ENCODE results near the gene NDUFB11.

The NDUFB11 gene

DNA sequence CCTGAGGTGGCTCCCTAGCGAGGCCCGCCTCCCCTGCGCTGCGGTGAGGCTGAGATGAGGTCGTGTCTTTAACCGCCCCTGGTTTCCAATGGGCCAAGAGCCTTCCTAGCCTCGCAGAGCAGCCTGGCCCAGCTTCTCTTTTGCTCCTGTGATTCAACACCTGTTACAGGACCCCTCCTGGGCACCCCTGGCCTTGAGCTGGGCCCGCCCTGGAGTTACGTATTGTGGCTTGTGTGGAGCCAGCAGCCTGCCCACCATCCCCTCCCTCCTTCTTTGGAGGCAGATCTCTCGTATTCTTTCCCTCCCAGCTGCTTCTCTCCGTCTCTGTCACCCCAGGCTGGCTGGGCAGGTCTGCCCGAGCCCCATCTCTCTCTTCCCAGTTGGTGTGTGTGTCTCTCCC lies 29.9 kb upstream of the NDUFB11 start:
- no peak for DNase-seq

DNA sequence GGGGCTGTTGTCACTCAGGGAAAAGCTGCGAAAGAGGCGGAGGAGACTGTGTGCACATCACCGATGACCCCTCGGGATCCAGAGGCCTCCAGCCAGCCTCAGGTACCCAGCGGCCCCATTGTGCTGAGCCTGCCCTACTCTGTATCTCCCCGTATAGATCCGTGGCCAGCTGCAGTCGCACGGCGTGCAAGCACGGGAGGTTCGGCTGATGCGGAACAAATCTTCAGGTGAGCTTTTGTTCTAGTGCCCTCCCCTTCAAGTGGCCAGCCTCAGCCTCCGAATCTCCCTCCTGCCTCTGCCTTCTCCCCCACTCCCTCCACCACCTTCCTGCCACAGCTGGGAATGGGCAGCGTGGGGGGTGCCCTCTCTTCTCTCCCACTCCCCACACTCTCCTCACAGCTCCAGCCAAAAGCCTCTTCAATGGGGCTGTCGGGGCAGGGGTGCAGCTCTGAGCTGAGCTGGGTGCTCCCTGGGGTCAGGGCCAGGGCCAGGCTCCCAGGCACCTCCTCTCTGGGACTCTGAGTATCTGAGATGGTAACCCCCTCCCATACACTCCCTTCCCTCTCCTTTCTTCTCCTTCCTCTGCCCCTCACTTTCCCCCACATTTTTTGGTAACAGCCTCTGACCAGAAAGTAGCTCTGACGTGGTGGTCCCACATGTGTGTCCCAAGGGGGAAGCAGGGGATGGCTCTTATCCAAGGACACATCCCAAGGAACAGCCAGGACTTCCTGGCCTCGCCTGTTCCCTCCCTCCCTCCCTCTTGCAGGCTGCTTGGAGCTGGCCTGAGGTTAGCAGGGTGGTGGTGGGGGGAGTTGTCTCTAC lies 28.7 kb upstream of the NDUFB11 start:
- no peak for DNase-seq

- DNase-seq, result no peak
These were observed 28.0 kb upstream of the NDUFB11 start for GRCh38 chrX:47172549-47172948.

GRCh38 chrX:47171996-47172395 lies 27.5 kb upstream of the NDUFB11 start:
- DNase-seq, result no peak

DNA sequence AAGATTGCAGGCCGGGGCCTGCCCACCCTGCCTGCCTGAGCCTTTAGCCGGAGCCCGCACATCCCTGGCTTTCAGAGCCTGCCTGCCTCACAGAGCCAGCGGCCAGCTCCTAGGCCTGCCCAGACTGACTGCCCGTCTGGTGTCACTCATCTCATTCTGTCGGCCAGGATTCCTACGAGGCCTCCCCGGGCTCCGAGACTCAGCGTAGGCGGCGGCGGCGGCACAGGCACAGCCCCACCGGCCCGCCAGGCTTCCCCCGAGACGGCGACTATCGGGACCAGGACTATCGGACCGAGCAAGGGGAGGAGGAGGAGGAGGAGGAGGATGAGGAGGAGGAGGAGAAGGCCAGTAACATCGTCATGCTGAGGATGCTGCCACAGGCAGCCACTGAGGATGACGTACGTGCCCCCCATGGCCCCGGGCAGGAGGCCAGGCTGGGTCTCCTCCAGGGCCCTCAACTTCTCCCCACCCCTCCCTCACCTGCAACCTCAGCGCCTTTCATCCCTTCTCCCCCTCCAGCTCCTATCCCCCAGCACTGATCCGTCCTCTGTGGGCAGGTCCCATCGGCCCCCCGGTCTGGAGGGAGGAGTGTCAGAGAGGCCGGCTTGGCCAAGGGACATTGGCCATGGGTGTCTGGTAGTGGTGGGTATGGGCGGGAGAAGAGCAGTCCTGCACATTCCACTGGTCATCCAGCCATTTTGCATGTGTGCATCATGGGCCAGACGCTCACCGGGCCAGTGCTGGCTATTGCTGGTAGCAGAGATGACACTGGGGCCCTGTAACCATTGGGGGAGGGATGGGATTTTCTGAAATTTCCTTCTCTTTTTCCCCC lies 26.6 kb upstream of the NDUFB11 start:
- DNase-seq, result no peak

DNA sequence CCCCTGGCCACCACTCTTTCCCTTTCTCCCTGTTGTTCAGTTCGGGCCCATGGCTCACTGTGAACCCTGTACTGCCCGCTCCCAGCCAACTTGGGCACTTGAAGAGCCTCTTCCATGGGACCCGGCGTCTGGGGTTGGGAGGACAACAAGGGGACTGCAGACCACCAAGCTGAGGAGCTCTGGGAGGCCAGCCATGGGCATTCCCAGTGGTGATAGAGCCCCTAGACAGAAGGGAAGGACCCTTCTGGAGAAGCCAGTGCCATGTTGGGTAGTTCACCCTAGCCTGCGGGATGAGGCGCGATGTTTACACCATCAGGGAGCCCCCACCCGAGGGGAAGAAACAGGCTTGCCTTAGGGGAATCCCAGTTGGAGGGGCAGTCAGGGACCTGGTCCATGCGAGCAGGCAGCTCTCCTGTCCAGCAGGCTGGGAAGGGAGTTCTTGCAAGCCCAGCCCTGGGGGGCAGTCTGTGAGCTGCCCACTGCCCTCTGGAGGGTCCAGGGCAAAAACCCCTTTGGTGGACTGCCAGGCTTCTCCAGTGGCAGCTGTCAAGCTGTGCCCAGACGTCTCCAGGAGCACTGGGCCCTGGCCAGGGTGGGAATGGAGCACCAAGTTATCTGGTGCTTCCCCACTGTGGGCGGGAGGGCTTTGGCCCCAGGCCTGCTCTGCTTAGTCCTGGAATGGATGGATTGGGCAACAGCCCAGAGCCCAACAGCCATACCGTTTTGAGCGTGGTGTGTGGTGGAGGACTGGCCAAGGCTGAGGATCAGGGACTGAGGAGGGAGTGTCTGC lies 25.4 kb upstream of the NDUFB11 start:
- no peak for DNase-seq

GRCh38 chrX:47169273-47169672 lies 24.8 kb upstream of the NDUFB11 start:
- DNase-seq, result no peak

DNA sequence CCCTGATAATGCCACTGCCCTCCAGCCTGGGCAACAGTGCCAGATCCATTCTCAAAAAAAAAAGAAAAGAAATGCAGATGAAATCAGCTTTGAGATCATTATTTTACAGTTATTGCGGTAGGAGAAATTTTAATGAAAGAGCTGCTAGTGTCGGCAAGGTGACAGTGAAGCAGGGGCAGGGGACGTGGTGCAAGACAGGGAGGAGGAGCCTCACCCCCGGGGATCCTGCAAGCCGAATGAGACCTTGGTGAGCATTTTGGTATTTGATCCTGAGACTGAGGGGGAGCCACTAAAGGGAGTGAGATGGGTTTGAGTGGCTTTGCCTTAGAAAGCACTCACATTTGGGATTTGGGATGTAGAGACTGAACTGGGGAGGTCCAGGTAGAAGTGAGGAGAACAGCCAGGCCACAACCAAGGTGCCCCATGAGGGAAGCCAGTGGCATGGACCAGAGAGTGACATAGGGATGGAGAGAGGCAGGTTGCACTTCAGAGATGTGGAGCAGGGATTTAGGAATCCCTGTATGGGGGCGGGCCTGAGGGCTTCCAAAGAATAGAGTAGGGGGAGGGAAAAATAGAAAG lies 24.1 kb upstream of the NDUFB11 start:
- DNase-seq, result no peak

DNA sequence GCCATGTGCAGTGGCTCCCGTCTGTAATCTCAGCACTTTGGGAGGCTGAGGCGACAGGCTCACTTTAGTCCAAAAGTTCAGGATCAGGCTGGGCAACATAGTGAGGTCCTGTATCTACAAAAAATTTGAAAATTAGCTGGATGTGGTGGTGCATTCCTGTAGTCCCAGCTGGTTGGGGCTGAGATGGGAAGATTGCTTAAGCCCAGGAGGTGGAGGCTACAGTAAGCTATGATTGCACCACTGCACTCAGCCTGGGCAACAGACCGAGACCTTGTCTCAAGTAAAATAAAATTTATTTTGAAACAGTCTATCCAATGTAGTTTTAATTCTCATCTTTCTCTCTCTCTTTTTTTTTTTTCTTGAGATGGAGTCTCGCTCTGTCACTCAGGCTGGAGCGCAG lies 21.6 kb upstream of the NDUFB11 start:
- no peak for DNase-seq

GRCh38 chrX:47164420-47164819 lies 19.9 kb upstream of the NDUFB11 start:
- no peak for DNase-seq

- DNase-seq, result no peak
These were observed 18.6 kb upstream of the NDUFB11 start for GRCh38 chrX:47162927-47163583.

DNA sequence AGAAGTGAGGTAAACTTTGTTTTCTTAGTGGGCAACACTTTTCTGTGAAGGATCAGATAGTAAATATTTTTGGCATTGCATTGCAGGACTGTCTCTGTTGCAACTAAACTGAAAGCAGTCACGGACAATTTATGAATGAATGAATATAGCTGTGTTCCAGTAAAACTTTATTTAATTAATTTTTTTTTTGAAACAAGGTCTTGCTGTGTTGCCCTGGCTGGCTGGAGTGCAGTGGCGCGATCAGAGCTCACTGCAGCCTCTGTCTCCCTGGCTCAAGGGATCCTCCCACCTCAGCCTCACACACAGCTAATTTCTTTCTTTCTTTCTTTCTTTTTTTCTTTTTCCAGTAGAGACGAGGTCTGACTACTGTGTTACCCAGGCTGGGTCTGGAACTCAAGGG lies 16.3 kb upstream of the NDUFB11 start:
- no peak for DNase-seq

DNA sequence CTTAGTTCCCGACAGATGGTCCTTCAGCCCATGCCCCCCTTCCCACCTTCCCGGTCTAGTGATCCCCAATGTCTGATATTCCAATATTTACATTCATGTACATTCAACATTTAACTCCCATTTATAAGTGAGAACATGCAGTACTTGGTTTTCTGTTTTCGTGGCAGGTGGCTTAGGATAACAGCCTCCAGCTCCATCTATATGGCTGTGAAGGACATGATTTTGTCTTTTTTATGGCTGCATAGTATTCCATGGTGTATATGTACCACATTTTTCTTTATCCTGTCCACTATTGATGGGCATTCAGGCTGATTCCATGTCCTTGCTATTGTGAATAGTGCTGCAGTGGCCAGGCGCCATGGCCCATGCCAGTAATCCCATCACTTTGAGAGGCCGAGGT lies 14.3 kb upstream of the NDUFB11 start:
- no peak for DNase-seq

DNA sequence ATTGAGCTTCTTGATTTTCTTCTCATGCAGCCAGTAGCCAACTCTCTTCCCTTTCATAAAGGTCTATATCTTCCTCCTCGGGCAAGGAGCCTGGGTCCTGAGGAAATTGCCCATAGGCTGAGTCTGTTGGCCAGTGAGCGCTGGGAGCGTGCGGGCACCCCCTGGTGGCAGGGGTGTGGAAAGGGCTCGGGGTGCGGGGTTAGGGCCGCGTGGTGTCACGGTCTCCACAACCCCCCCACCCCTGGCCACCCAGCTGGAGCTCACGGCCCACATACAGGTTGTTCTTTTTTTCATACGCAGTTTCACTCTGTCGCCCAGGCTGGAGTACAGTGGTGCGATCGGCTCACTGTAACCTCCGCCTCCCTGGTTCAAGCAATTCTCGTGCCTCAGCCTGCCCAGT lies 13.6 kb upstream of the NDUFB11 start:
- no peak for DNase-seq

DNA sequence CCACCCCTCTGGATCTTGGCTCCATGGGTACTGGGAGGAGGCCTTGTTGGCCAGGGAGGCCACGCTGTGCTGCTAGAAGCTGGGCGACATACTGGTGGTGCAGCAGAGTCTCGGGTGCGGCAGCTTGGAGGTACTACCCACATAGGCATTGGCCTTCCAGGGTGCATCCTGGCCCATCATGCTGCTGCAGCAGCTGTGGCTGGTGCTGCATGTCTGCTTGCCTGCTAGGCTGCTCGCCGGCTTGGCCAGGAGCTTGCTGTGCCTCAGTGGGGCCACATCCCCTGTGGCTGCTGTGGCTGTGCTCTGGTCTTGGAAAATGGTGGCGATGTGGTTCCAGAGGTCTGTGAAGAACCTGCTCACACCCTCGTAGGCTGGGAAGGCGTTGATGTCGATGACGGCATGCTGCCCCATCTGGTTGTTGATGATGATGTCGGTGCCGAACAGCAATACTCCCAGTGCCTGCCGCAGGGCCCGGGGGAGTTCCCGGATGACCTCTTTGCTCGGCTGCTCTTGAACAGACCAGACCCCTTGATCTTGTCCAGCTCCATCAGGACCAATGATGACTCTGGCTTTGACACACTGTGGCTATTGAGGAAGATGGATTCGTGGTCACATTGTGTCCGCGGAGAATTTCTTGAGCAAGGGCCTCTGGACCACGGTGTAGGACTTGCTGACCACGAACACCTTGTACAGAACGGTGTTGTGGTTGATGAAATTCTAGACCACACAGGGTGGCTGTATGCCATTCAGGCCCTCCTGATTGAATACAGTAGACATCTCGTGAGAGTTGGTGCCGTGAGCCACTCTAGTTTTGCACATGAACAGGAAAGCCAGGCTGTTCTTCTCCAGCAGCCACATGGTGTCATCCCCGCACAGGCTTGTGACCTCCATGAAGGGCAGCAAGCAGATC lies 12.4 kb upstream of the NDUFB11 start:
- no peak for DNase-seq

DNA sequence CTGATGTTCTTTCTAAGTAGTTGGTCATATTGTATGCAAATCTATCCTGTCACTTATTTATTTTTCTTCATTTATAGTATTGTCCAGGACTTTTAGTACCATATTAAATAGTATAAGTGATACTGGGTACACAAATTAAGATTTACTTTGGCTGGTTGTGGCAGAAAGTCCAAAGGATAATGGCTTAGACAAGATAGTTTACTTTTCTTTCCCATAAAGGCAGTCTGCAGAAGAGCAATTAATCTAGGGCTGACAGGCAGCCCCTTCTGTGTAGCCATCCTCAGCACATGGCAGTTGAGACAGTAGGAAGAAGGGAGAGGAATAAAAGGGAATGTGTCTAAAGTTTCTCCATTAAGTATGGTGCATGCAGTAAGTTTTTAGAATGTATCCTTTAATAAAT lies 6.9 kb upstream of the NDUFB11 start:
- no peak for DNase-seq

GRCh38 chrX:47148946-47149345 lies 4.4 kb upstream of the NDUFB11 start:
- DNase-seq, result peak; percentile 22

- DNase-seq, result no peak
These were observed 2.7 kb upstream of the NDUFB11 start for GRCh38 chrX:47146936-47147859.

DNA sequence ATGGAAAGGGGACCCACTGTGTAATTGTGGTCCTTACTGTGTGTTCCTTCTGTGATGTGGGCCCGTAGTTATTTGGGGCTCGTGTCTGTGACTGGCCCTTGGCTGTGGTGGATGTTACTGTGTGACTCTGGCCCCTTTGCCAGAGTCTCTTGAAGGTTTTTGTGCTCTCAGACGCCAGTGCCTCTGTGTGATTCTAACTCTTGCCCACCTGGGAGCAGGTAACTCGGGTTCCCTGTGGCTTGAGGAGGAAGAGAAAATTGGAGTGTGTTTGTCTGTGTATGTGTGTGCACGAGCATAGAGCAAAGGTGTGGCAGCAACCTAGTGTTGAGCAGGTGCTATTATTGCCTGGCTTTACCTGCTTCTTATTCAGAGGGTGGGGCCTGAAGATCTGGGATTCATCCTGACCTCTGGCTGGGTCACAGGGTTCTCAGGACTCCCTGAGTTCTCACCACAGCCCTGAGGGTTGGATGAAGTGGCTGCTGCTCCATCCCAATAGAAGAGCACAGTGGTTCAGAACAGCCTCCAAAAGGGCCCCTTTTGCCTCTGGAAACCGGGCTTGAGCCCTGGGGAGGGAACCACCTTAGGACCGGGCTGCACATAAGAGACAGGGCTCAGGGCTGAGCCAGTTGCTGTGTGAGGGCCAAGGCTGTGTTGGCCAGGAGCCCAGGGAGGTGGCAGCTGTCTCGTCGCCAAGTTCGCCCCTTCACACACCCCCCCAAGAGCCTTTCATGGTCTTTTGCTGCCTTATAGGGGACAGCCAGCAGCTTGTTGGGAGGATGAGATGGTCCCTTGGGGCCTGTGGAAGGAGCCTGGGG lies 1.8 kb upstream of the NDUFB11 start:
- DNase-seq, result no peak

All from suppressor macrophage treated with lipopolysaccharide for 4 hours (primary cell).